ENCODE data around the gene MGAT4A.
"Not testable (repeated sequence)": the region's sequence is repeated elsewhere in the genome, so short reads cannot be mapped to it uniquely, and the experiment has no call there.

MGAT4A gene

GRCh38 chr2:98674233-98674964 lies 56.5 kb downstream of the MGAT4A start:
- in situ Hi-C loops (cut with HindIII; ENCODE audit: low pct_ligation_motif_present, low sequenced_read_pairs): no loop called here
- Histone ChIP-seq H3K4me3 (ENCODE audit: low read depth, low read length) (no peak overlapping the region), H3K27me3 (replicated peaks) (no peaks in the 10 kb centered on the region), H3K27ac (no peak overlapping the region), H3K36me3 (replicated peaks) (no peaks in the 10 kb centered on the region)
- no peak for TF ChIP-seq CTCF (IDR thresholded peaks at IDR 0.05; ENCODE audit: low read depth, low read length, missing control alignments)
- DNase-seq: no peak

GRCh38 chr2:98669675-98670074 lies 61.3 kb downstream of the MGAT4A start:
- H3K4me3 ChIP-seq (ENCODE audit: low read depth, low read length): no peak overlapping the region
- no peak for TF ChIP-seq CTCF (IDR thresholded peaks at IDR 0.05; ENCODE audit: low read depth, low read length, missing control alignments)
- no peaks in the 10 kb centered on the region for H3K27me3 ChIP-seq (replicated peaks)
- peak; percentile 75 for DNase-seq
- in situ Hi-C loops (cut with HindIII; ENCODE audit: low pct_ligation_motif_present, low sequenced_read_pairs): no loop called here
- H3K36me3 ChIP-seq (replicated peaks): no peaks in the 10 kb centered on the region
- H3K27ac ChIP-seq: no peak overlapping the region

GRCh38 chr2:98665677-98666076 lies 65.3 kb downstream of the MGAT4A start:
- no peak overlapping the region for H3K27ac ChIP-seq
- H3K4me3 ChIP-seq (ENCODE audit: low read depth, low read length): no peak overlapping the region
- no peaks in the 10 kb centered on the region for H3K36me3 ChIP-seq (replicated peaks)
- in situ Hi-C loops (cut with HindIII; ENCODE audit: low pct_ligation_motif_present, low sequenced_read_pairs): no loop called here
- H3K27me3 ChIP-seq (replicated peaks): no peaks in the 10 kb centered on the region
- no peak for DNase-seq
- TF ChIP-seq CTCF (IDR thresholded peaks at IDR 0.05; ENCODE audit: low read depth, low read length, missing control alignments): no peak

GRCh38 chr2:98664323-98664722 lies 66.6 kb downstream of the MGAT4A start:
- no peak for DNase-seq
- Histone ChIP-seq H3K27me3 (replicated peaks) (no peaks in the 10 kb centered on the region), H3K36me3 (replicated peaks) (no peaks in the 10 kb centered on the region), H3K4me3 (ENCODE audit: low read depth, low read length) (no peak overlapping the region), H3K27ac (no peak overlapping the region)
- in situ Hi-C loops (cut with HindIII; ENCODE audit: low pct_ligation_motif_present, low sequenced_read_pairs): no loop called here
- TF ChIP-seq CTCF (IDR thresholded peaks at IDR 0.05; ENCODE audit: low read depth, low read length, missing control alignments): no peak

GRCh38 chr2:98663511-98664090 lies 67.3 kb downstream of the MGAT4A start:
- DNase-seq: no peak
- no peak overlapping the region for H3K27ac ChIP-seq
- no peak for TF ChIP-seq CTCF (IDR thresholded peaks at IDR 0.05; ENCODE audit: low read depth, low read length, missing control alignments)
- no peak overlapping the region for H3K4me3 ChIP-seq (ENCODE audit: low read depth, low read length)
- in situ Hi-C loops (cut with HindIII; ENCODE audit: low pct_ligation_motif_present, low sequenced_read_pairs): no loop called here
- H3K36me3 ChIP-seq (replicated peaks): no peaks in the 10 kb centered on the region
- H3K27me3 ChIP-seq (replicated peaks): no peaks in the 10 kb centered on the region

- in situ Hi-C loops (cut with HindIII; ENCODE audit: low pct_ligation_motif_present, low sequenced_read_pairs); DNase-seq; H3K27me3 ChIP-seq (replicated peaks); H3K27ac ChIP-seq; H3K36me3 ChIP-seq (replicated peaks); H3K4me3 ChIP-seq (ENCODE audit: low read depth, low read length): not testable (repeated sequence)
Measured at GRCh38 chr2:98659491-98659840, 71.5 kb downstream of the MGAT4A start.
